PFSK-1 (cell line): ENCODE results near the gene CASP10.

Experiments used
- FOXP2 ChIP-seq: optimal IDR thresholded peaks from 2 replicates; pipeline ENCODE3; 2011; ENCODE audit warnings: borderline replicate concordance, control low read depth, inconsistent platforms; ENCODE audit not compliant: insufficient read depth; ENCODE audit errors: extremely low read length, extremely low read depth
- POLR2AphosphoS5 ChIP-seq: IDR thresholded peaks from 2 replicates; pipeline ENCODE4 v1.6.1; 2012; ENCODE audit warnings: low read depth, mild to moderate bottlenecking, control low read depth, low read length, moderate library complexity
- REST ChIP-seq, 2 experiments: IDR thresholded peaks; 2 replicates each; pipeline versions ENCODE4 v1.6.1 to v1.8.0; 2011 to 2012; ENCODE audit warnings: low read depth in 2 of 2, low read length in 2 of 2, control low read depth in 1 of 2, inconsistent platforms in 1 of 2, mild to moderate bottlenecking in 1 of 2, moderate library complexity in 1 of 2; ENCODE audit not compliant: insufficient read depth in 1 of 2
- SIN3A ChIP-seq: IDR thresholded peaks from 2 replicates; pipeline ENCODE4 v1.6.1; 2012; ENCODE audit warnings: mild to moderate bottlenecking, low read length, moderate library complexity, borderline replicate concordance; ENCODE audit not compliant: insufficient read depth
- TAF1 ChIP-seq: IDR thresholded peaks from 2 replicates; pipeline ENCODE4 v1.6.1; 2012; ENCODE audit warnings: low read length, control low read depth, borderline replicate concordance; ENCODE audit not compliant: insufficient read depth

CASP10 gene

GRCh38 chr2:201201371-201201770 lies 18.4 kb downstream of the CASP10 start:
- TF ChIP-seq POLR2AphosphoS5 (no peak), REST (IDR thresholded peaks at IDR 0.05; ENCODE audit: insufficient read depth in 1 of 2, low read depth in 2 of 2, low read length in 2 of 2) (no peak), TAF1 (no peak), SIN3A (no peak), FOXP2 (no peak)

GRCh38 chr2:201203916-201204654 lies 21.1 kb downstream of the CASP10 start:
- TF ChIP-seq SIN3A (no peak), TAF1 (no peak), FOXP2 (no peak), POLR2AphosphoS5 (no peak), REST (IDR thresholded peaks at IDR 0.05; ENCODE audit: insufficient read depth in 1 of 2, low read depth in 2 of 2, low read length in 2 of 2) (no peak)

- TF ChIP-seq REST (IDR thresholded peaks at IDR 0.05; ENCODE audit: insufficient read depth in 1 of 2, low read depth in 2 of 2, low read length in 2 of 2): no peak
- TF ChIP-seq FOXP2: no peak
- no peak for TF ChIP-seq POLR2AphosphoS5
- TF ChIP-seq TAF1: no peak
- no peak for TF ChIP-seq SIN3A
Observed at GRCh38 chr2:201204655-201205514, 21.9 kb downstream of the CASP10 start.

GRCh38 chr2:201205515-201205849 lies 22.5 kb downstream of the CASP10 start:
- no peak for TF ChIP-seq FOXP2
- no peak for TF ChIP-seq TAF1
- no peak for TF ChIP-seq SIN3A
- TF ChIP-seq REST (IDR thresholded peaks at IDR 0.05; ENCODE audit: insufficient read depth in 1 of 2, low read depth in 2 of 2, low read length in 2 of 2): no peak
- no peak for TF ChIP-seq POLR2AphosphoS5
